NOMO-1 treated with dmso at 0.1 percent for 144 hours (cell line): ENCODE measurements around the gene PGC.
A peak's percentile ranks its signal among the peaks of the same experiment; 100 is the strongest.

Experiments used
- DNase-seq: peaks from one replicate; lab custom pipeline; 2025; ENCODE audit not compliant: unreplicated experiment; lab: John Stamatoyannopoulos, UW

The PGC gene

DNA sequence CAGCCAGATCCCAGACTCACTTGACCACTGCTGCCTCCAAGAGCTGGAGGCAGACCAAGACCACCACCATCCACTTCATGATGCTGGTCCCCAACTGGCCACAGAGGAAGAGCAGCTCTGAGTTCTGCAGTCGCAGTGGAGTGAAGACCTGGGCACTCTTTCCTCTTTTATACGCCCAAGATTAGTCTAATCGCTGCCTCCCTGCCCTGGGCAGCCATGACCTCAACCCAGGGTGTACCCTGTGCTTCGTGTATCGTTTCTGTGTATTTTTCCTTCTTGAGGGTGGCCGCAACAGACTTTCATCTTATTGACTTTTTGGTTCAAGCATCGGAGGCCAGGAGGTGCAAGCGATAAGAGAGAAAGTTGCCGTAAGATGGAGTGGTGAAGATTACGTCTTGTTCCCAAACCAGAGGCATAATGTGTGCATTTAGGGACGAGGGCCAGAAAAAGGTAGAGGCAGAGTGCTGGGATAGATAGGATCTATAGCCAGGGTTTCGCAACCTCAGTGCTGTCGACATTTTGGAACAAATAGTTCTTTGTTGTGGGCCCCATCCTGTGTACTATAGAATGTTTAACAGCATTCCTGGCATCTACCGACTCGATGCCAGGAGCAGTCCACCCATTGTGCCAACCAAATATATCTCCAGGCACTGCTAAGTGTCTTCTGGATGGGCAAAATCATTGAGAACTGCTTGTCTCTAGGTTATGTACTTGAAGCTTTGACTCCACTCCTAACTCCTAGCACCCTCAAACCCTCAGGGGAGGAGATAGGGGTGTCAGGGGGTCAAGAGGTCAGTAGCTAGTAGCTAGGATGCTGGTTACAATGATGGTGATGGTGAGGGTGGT, at the start of gene PGC:
TSS of gene PGC (minus strand) at position 142 of the 846 bp plus-strand sequence. CDS start at position 79, 63 bp downstream.
- no peak for DNase-seq

DNA sequence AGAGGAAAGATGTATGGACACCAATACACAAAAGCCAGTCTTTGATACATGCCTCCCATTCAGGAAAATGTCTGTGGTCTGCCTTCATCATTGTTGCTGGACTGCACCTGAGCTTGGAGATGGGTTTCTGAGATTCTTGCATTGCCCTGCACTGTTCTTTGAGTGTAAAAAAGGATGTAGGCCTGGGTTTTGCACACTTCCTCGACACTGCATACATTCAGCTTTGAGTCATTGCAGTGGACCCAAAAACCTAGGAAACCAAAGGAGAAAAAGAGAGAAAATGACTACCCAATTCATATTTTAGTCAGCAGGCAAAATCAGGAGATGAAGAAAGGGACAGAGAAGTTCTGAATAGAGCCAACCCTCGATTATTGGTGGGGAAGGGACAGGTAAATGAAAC, 49.3 kb upstream of the PGC start:
- no peak for DNase-seq

DNA sequence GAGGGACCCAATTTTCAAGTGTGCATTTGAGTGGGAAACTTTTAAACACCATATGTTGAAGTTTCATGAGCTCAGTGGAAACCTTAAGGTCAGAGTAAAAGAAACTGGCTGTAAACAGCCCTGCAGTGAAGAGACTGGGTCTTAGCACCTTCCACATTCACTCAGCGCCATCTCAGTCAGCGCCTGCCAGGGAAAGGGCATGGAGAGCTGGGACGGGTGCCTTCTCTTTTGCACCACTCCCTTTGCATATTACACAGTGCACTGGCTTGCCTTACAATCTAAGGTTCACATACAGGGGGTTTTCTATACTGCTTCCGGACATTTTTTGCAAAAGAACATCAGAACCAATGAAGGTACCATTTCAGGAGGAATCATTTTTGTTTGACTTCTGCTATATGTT, 44.8 kb upstream of the PGC start:
- no peak for DNase-seq

DNA sequence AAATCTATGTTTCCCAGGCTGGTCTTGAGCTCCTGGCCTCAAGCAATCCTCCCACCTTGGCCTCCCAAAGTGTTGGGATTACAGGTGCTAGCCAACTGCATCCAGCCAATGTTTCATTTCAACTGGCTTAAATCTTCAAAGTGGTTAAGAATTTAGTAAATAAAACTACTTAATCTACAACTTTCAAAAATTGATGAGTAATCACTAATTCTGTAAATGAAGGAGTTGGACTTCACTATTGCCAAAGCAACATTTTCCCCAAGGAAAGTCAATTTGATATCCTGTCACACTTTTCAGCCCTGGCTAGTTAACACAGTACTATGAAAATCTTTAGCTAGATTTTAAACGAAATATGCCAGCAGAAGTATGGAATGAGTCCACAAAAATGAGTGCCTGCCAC, 44.1 kb upstream of the PGC start:
- DNase-seq = no peak

DNA sequence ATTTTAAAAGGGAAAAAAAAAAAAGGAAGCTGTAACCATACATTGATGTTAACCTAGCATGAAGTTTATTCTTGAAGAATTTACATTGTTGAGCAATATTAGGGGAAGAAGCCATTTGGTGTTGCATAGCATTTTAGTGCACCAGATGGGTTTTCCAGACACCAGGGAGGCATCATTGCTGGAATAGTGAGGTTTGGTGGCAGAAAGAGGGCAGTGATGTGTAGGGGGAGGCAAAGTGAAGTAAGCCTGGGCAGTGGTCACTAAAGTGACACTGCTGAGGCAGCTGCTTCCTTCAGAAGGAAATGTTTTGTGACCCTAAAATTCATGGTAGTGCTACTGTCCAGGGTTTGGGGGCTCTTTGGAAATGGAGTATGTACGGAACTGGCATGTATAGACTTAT, 42.8 kb upstream of the PGC start:
- DNase-seq = no peak

DNA sequence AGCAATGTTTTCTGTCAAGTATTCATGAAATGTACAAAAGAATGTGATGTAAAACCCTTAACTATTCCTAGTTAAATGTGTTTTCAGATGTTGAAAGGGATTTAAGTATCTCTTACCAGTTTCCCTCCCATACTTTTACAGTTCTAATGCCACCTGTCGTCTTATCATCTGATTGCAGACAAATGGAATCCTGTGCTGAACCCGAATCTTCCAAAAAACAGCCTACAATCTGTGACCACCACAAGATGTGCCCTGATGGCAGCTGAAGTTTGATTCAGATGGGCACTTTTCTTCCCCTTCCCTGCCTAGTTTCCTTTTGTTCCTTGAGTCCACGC, 42.2 kb upstream of the PGC start:
- no peak for DNase-seq

DNA sequence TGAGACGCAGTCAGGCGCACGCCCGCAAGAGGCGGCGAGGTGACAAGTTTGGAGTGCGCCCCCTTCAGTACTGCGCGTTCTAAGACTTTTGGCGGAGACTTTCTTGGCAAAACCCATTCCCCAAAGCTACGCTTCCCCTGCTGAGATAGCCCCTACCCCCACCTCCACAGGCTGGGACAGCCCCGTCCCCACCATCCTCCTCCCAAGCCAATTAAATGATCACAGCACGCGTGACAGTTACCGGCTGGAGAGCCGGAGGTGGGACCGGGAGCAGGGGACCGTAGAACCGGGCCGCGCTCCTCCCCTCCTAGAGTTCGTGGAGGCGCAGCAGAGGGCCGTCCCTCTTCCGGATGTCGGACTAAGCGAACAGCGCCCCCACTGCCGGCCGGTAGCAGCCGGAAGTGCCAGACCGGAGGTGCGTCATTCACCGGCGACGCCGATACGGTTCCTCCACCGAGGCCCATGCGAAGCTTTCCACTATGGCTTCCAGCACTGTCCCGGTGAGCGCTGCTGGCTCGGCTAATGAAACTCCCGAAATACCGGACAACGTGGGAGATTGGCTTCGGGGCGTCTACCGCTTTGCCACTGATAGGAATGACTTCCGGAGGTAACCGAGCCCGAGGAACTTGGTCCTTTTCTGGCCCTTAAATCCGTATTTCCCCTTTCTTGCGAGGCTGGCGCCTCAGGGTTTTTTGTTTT, 40.2 kb upstream of the PGC start, which contains the start of gene TOMM6:
TSS of gene TOMM6 (plus strand) at position 476 of the 699 bp plus-strand sequence. CDS start at position 480, 4 bp downstream.
- DNase-seq = peak; percentile 90

DNA sequence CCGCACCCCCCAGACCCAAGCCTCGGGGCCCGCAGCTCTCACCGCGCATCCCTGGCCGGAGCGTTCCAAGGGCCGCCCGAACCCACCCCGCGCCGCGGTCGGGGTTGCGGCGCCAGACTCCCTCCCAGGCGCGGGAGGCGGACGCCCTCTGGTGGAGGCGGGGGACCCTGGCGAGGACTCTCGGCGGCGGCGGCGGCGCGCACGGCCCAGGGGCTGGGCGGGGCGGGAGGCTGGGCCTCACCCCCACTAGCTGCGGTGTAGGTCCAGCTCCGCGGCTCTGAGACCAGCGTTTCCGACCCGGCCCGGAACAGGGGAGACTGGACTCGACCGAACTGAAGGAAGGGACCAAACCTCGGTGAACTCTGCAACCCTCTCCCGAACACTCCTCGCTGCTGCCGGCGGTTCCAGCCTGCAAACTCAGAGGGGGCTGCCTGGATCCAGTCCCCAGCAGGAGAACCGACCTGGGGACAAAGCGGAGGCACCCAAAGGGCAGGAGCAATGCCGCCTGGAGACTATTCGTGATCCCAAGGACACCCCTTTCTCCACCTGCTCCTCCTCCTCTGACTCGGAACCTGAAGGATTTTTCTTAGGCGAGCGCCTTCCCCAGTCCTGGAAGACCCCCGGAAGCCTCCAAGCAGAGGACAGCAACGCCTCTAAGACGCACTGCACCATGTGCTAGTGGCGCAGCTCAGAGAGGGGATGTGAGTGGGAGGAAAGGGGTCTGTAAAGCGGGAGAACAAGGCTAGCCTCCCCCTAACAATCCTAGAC, 39.4 kb upstream of the PGC start:
- DNase-seq = peak; percentile 48

DNA sequence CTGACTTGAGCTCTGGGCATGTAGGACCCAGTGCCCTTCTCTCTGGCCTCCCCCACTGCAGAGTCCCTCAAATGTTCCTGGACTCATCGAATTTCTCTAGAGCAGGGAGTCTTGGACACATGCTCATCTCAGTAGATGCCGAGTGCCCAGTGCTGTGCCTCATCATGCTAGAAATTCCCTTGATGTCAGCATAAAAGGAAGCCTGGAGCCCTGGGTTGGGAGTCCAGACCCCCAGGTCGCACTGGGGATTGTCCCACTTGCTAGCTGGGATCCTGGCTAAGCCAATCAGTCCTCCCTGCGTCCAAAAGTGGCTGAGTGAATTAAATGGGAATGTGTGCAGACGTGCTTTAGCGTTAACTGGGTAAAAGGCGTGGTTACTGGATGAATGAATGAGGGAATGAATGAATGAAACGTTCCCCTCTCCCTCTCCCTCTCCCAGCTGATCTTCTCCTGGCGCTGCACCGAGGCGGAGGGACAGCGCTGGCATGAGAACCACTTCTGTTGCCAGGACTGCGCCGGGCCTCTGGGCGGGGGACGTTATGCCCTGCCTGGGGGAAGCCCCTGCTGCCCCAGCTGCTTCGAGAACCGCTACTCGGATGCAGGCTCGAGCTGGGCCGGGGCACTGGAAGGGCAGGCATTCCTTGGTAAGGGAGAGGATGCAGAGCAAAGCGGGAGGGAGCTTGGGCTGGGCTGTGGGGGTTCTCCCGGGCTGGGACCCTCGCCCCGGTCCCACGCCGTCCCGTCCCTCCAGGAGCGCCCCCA, 38.7 kb upstream of the PGC start:
- DNase-seq = no peak

DNA sequence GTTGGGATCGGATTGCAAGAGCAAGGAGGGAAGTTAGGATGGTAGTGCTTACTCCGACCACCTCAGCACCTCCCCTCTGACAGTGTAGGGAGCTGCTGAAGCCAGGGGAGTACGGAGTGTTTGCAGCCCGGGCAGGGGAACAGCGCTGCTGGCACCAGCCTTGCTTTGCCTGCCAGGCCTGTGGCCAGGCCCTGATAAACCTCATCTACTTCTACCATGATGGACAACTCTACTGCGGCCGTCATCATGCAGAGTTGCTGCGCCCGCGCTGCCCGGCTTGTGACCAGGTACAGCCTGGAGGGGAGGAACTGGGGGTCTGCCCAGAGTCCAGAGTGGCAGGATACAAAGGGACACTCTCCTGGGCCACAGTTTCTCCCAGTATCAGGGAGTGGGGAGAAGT, 38.1 kb upstream of the PGC start:
- no peak for DNase-seq

DNA sequence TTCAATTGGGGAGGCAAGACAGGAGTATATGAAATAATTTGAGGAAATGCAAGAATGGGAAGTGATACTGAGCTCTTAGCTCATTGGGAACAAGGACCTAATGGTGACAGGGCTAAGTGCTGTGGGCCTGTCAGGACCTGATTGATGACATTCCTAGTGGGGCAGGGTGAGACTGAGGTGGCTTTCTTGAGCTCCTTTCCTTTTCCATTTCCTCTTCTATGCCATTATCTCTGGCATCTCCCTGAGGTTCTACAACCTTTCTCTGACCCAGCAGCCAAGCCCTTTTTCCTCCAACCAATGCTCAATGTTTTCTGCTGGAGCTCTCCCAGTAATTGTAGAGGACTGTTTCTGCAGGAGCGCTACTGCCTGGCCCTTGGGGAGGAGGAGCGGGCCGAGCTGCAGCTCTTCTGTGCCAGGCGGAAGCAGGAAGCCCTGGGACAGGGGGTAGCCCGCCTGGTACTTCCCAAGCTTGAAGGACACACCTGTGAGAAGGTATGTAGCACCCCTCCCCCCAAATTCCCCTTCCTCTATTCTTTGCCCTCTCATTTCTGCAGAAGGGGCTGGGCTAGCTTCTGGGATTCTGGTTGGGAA, 37.5 kb upstream of the PGC start:
- peak; percentile 91 for DNase-seq

DNA sequence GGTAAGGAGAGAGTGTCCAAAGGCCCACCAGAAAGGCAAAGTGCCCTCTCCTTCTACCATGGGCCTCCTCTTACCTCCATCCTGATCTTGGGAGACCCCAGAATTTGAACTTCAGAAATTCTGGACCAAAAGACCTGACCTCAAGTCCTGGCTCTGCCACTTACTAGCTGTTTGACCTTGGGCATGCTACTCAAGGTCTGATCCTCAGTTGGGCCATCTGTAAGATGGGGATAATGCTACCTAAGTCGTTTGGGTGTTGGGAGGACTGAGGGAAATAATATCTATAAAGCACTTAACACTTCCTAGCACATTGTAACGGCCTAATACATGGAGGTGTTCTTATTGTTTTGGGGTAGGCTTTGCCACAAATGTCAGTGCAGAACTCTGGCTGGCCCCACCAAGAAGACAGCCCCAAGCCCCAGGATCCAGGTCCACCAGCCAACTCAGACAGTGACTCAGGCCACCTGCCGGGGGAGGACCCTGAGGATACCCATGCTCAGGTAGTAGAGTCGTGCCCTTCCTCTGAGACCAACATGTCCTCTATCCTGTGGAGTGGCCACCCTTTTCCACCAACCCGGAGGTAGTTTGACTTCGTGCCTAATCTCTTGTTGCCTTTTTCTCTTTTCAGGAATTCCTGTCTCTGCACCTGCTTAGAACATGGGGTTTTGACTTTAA, 36.0 kb upstream of the PGC start:
- no peak for DNase-seq

DNA sequence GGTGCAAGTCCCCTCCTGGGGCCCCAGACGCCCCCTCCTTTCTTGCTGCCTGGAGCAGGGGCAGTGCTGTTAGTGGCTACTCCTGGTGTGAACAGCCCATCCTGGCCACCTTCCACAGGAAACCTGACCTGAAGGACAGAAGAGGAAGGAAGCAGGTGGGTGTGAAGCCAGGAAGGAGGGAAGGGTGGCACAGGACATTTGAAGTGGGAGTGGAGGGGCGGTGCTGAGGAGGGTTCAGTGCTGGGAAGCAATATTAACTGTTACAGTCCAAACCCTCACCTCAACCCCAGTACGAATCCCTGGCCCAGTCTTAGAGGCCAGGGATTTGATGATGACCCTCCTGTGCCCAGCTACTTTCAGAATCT, 34.2 kb upstream of the PGC start:
- no peak for DNase-seq

DNA sequence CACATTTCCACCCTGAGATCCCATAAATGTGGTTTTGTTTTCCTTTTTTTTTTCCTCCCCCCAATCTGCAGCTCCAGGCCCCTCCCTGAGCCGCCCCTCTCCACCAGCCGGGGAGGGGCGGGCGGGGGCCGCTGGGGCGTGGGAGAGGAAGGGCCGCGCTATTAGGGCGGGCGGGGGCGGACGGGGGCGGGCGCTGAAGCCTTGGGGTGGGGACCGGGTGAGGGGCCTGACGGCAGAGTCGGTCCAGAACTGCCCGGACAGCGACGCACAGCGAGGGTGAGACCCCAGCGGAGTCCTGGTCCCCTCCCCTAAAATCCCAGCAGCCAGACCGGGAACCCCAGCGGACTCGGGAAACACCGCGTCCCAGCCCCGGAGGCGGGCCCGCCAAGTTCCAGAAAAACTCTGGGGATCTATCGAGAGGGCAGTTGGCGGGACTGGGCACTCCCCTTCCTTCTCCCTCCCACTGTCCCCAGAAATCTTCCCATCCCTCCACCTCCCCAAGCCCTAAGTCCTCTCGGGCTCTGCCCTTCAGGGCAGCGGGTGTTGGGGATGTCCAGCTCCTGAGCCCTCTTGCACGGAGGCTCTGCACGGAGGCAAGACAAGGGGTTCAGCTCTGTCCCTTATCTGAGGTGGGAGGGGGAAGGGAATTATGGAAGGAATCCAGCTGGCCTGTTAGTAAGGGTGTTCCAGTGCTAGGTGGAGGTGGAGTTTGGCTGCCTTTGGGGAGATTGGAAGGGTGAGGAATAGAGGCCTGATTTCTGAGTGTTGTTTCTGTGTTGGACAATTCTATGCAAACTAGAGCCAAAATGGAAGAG, 33.6 kb upstream of the PGC start, which contains the start of gene PRICKLE4:
TSS of gene PRICKLE4 (plus strand) at position 232 of the 815 bp plus-strand sequence. CDS start 2,692 bp downstream, outside the sequence.
- no peak for DNase-seq

DNA sequence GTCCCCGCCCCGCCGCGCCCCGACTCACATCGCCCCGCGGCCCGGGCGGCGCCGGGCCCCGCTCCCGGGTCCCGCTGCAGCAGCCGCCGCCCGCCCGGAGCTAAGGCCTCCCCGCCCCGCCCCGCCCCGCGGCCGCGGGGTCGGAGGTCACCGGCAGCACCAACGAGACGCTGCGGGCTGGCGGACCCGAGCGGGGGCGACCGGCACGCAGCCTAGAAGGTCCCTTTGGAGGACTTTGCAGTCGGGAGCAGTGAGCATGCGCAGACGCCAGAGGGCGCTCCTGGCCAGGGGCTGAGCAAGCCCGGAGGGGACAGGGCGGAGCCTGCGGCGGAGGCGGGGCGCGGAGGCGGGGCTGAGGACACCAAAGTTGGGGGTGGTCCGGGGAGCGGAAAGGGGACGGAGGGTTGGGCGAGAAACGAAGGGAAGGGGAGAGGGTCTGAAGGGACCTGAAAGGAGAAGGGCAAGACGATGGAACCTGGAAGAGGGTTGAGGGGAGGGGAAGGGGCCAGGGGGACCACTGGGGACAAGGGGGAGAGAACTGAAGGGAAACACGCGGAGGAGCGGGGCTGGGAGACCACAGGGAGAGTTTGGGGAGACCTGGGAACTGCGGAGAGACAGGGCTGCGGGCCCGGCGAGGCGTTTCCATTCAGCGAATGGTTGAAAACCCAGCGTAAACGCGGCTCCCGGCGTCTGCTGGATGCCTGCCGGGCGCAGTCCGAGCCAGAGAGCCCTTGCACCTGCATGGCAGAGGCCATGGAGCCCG, 32.8 kb upstream of the PGC start, which contains the start of gene FRS3:
TSS of gene FRS3 (minus strand) at position 113 of the 763 bp plus-strand sequence. CDS start 2,913 bp downstream, outside the sequence.
- DNase-seq = peak; percentile 92

DNA sequence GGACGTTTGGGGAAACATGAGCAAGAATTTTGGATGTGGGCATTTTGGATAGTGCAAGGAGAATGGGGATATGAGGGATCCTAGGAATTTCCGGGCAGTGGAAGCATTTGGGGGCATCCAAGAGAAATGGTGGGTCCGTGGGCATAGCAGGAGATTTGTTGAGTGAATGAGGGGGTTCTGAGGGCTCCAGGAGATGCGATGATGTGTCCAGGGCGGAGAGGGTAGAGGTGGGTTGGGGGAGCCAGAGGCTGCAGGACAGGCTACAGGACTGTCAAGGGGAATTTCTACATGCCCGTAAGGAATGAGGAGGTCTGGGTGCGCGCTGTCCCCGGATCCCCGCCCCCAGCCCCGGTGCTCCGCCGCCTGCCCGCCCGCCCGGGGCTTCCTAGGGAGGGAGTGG, 32.1 kb upstream of the PGC start:
- no peak for DNase-seq

DNA sequence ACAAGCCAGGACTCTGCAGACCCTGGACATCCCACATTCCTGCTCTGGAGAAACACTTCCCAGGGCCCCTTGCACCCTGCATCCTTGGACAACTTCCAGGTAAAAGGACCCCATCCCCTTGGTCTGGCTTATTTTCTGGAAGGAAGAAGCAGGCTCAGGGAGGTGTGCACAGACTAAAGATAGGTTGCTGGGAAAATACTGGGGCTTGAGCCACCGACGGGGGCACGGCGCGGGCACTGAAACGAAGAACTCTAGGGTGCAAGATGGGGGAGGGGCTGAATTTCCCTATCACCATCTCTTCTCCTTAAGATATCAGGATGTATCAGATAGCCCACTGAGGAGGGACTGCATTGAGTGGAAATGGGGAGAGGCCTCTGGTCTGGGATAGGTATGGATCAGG, 31.7 kb upstream of the PGC start:
- no peak for DNase-seq
